Neural progenitor cell (in vitro differentiated cells): ENCODE measurements around the gene BIN2. TPM values are rescaled to one million over a fixed set of nuclear protein-coding genes. Genes with fewer than 3 reads are reported as not detected.
A peak's percentile ranks its signal among the peaks of the same experiment; 100 is the strongest.

ENCODE experiments used
- DNase-seq: peaks from one replicate; pipeline ENCODE4 v3.0.0-alpha.2; 2016; ENCODE audit warnings: low spot score
- H2AFZ ChIP-seq: fragments of 200-600 bp; sonication (generic); replicated peaks from 2 replicates; pipeline ENCODE4 v1.6.1; 2016; ENCODE audit warnings: antibody characterized with exemption
- H3F3A ChIP-seq: fragments of 200-600 bp; sonication (generic); 2 replicates; pipeline ENCODE4 v1.6.1; 2016; ENCODE audit warnings: antibody characterized with exemption, low read depth
- H3K27ac ChIP-seq: fragments of 200-600 bp; sonication (generic); 2 replicates; pipeline ENCODE4 v1.5.1; 2016; ENCODE audit warnings: mild to moderate bottlenecking
- H3K27me3 ChIP-seq: fragments of 200-600 bp; sonication (generic); 2 replicates; pipeline ENCODE4 v1.6.1; 2016; ENCODE audit warnings: mild to moderate bottlenecking, moderate library complexity
- H3K36me3 ChIP-seq: fragments of 200-600 bp; sonication (generic); 2 replicates; pipeline ENCODE4 v1.5.1; 2016
- H3K4me1 ChIP-seq: fragments of 200-600 bp; sonication (generic); 2 replicates; pipeline ENCODE4 v1.6.1; 2016; ENCODE audit warnings: mixed run types
- H3K4me2 ChIP-seq: fragments of 200-600 bp; sonication (generic); 2 replicates; pipeline ENCODE4 v1.6.1; 2016
- H3K4me3 ChIP-seq: fragments of 200-600 bp; sonication (generic); 2 replicates; pipeline ENCODE4 v1.5.1; 2016
- H3K79me2 ChIP-seq: fragments of 200-600 bp; sonication (generic); 2 replicates; pipeline ENCODE4 v1.6.1; 2016; ENCODE audit warnings: low read depth
- H3K9ac ChIP-seq: fragments of 200-600 bp; sonication (generic); 2 replicates; pipeline ENCODE4 v1.6.1; 2016
- H3K9me3 ChIP-seq: fragments of 200-600 bp; sonication (generic); 2 replicates; pipeline ENCODE4 v1.5.1; 2016; ENCODE audit warnings: low read depth
- H4K20me1 ChIP-seq: fragments of 200-600 bp; sonication (generic); 2 replicates; pipeline ENCODE4 v1.6.1; 2016; ENCODE audit warnings: low read depth
- H3K27ac Mint-ChIP-seq: 3 replicates; pipeline ENCODE4 v1.8.0; 2021; ENCODE audit warnings: mixed read lengths
- H3K27me3 Mint-ChIP-seq: 2 replicates; pipeline ENCODE4 v1.8.0; 2022; ENCODE audit warnings: low read depth, mild to moderate bottlenecking, inconsistent platforms, moderate library complexity, mixed read lengths; ENCODE audit not compliant: insufficient read depth
- H3K36me3 Mint-ChIP-seq: 3 replicates; pipeline ENCODE4 v1.8.0; 2021; ENCODE audit warnings: mixed read lengths
- H3K4me1 Mint-ChIP-seq: 3 replicates; pipeline ENCODE4 v1.8.0; 2021; ENCODE audit warnings: mixed read lengths
- H3K4me3 Mint-ChIP-seq: 3 replicates; pipeline ENCODE4 v1.8.0; 2021; ENCODE audit warnings: mild to moderate bottlenecking, moderate library complexity, mixed read lengths
- H3K9me3 Mint-ChIP-seq: 3 replicates; pipeline ENCODE4 v1.8.0; 2020; ENCODE audit warnings: mixed read lengths
- EZH2 ChIP-seq: fragments of 200-600 bp; sonication (generic); IDR thresholded peaks from 2 replicates; pipeline ENCODE4 v1.6.1; 2017; ENCODE audit warnings: antibody characterized with exemption, mild to moderate bottlenecking, moderate library complexity
- EZH2phosphoT487 ChIP-seq: fragments of 200-600 bp; sonication (generic); IDR thresholded peaks from 2 replicates; pipeline ENCODE4 v1.6.1; 2017; ENCODE audit warnings: antibody characterized with exemption
- total RNA-seq: library from RNA; depleted of rRNA; stranded (reverse); fragments of >200 nt; gene quantifications from 2 replicates; pipeline ENCODE4 v1.2.3, GENCODE V29; 2015; ENCODE audit warnings: low replicate concordance
- TF ChIP-seq, protein P1 (sequence below): fragments of 200-600 bp; sonication (generic); IDR thresholded peaks from 2 replicates; pipeline ENCODE4 v1.5.1; 2017; ENCODE audit warnings: antibody characterized with exemption, mild to moderate bottlenecking

BIN2 gene
- total RNA-seq = 0.52 TPM in 1 of 2 replicates, not detected in the other

GRCh38 chr12:51323966-51324895 lies at the start of gene BIN2:
BIN2 (minus strand) TSS chr12:51324174; CDS start chr12:51324102, 72 bp downstream.
- peak within 1 kb of the TSS; percentile 53 for H2AFZ ChIP-seq
- H3K4me1 Mint-ChIP-seq = peaks cover 23% of the 10 kb centered on the region
- DNase-seq = no peak

DNA sequence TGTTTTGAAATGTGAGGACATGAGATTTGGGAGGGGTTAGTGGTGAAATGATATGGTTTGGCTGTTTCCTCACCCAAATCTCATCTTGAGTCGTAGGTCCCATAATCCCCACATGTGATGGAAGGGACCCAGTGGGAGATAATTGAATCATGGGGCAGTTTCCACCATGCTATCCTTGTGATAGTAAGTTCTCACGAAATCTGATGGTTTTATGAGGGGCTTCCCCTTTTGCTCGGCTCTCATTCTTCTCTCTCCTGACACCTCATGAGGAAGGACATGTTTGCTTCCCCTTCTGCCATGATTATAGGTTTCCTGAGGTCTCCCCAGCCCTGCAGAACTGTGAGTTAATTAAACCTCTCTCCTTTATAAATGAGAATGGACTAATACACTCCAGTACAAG lies 49.2 kb upstream of the BIN2 start:
- no peaks in the 10 kb centered on the region for H3K36me3 Mint-ChIP-seq

More at GRCh38 chr12:51323966-51324895, at the start of gene BIN2:
- Histone ChIP-seq H3K4me3 (no peak within 1 kb of the TSS), H3K9ac (no peak within 1 kb of the TSS), H3K9me3 (no peaks in the 10 kb centered on the region), H3K4me1 (peaks cover 45% of the 10 kb centered on the region), H3K27ac (peak within 1 kb of the TSS; percentile 43), H4K20me1 (no peaks in the 10 kb centered on the region), H3K36me3 (no peaks in the 10 kb centered on the region), H3K27me3 (no peaks in the 10 kb centered on the region), H3K4me2 (no peak within 1 kb of the TSS), H3F3A (peaks cover 37% of the 10 kb centered on the region), H3K79me2 (no peaks in the 10 kb centered on the region)
- H3K27ac Mint-ChIP-seq = peak within 1 kb of the TSS; percentile 66
- H3K4me3 Mint-ChIP-seq = no peak within 1 kb of the TSS
- H3K9me3 Mint-ChIP-seq = peaks cover 2% of the 10 kb centered on the region
- TF ChIP-seq, protein P1, sequence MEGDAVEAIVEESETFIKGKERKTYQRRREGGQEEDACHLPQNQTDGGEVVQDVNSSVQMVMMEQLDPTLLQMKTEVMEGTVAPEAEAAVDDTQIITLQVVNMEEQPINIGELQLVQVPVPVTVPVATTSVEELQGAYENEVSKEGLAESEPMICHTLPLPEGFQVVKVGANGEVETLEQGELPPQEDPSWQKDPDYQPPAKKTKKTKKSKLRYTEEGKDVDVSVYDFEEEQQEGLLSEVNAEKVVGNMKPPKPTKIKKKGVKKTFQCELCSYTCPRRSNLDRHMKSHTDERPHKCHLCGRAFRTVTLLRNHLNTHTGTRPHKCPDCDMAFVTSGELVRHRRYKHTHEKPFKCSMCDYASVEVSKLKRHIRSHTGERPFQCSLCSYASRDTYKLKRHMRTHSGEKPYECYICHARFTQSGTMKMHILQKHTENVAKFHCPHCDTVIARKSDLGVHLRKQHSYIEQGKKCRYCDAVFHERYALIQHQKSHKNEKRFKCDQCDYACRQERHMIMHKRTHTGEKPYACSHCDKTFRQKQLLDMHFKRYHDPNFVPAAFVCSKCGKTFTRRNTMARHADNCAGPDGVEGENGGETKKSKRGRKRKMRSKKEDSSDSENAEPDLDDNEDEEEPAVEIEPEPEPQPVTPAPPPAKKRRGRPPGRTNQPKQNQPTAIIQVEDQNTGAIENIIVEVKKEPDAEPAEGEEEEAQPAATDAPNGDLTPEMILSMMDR = no peak
- TF ChIP-seq EZH2phosphoT487 (no peak), EZH2 (no peak)
- peaks cover 2% of the 10 kb centered on the region for H3K27me3 Mint-ChIP-seq
- H3K36me3 Mint-ChIP-seq = no peaks in the 10 kb centered on the region

GRCh38 chr12:51372021-51372420 lies 48.0 kb upstream of the BIN2 start:
- Histone ChIP-seq H3K4me3 (no peak overlapping the region), H4K20me1 (peaks cover 3% of the 10 kb centered on the region), H3K4me2 (peak overlapping the region; percentile 21), H3K9ac (no peak overlapping the region), H3K4me1 (peaks cover 19% of the 10 kb centered on the region), H3K27me3 (peaks cover 37% of the 10 kb centered on the region), H3K27ac (no peak overlapping the region), H3K36me3 (no peaks in the 10 kb centered on the region), H2AFZ (no peak overlapping the region), H3K9me3 (no peaks in the 10 kb centered on the region), H3K79me2 (no peaks in the 10 kb centered on the region), H3F3A (peaks cover 29% of the 10 kb centered on the region)
- Mint-ChIP-seq H3K27ac (no peak overlapping the region), H3K4me3 (no peak overlapping the region), H3K9me3 (no peaks in the 10 kb centered on the region), H3K4me1 (peaks cover 42% of the 10 kb centered on the region), H3K27me3 (peaks cover 11% of the 10 kb centered on the region), H3K36me3 (no peaks in the 10 kb centered on the region)
- TF ChIP-seq EZH2 = no peak
- TF ChIP-seq, protein P1 = no peak
- no peak for TF ChIP-seq EZH2phosphoT487
- DNase-seq = no peak

More for the DNA sequence above, 49.2 kb upstream of the BIN2 start:
- Mint-ChIP-seq H3K4me1 (peaks cover 34% of the 10 kb centered on the region), H3K27ac (no peak overlapping the region), H3K27me3 (peaks cover 9% of the 10 kb centered on the region), H3K9me3 (no peaks in the 10 kb centered on the region), H3K4me3 (no peak overlapping the region)
- DNase-seq = no peak
- Histone ChIP-seq H4K20me1 (peaks cover 3% of the 10 kb centered on the region), H3K27me3 (peaks cover 37% of the 10 kb centered on the region), H3K79me2 (no peaks in the 10 kb centered on the region), H3K9ac (no peak overlapping the region), H3K4me1 (peaks cover 12% of the 10 kb centered on the region), H3K4me2 (no peak overlapping the region), H3K4me3 (no peak overlapping the region), H3F3A (peaks cover 23% of the 10 kb centered on the region), H3K36me3 (no peaks in the 10 kb centered on the region), H3K27ac (no peak overlapping the region), H3K9me3 (no peaks in the 10 kb centered on the region), H2AFZ (no peak overlapping the region)
- TF ChIP-seq, protein P1 = no peak
- TF ChIP-seq EZH2phosphoT487 (no peak), EZH2 (no peak)
